ENCODE measurements around the gene NTRK2. TPM values are rescaled to one million over a fixed set of nuclear protein-coding genes. Genes with fewer than 3 reads are reported as not detected.

NTRK2 gene
- total RNA-seq, 1 experiment from 2014 or later = not detected

DNA sequence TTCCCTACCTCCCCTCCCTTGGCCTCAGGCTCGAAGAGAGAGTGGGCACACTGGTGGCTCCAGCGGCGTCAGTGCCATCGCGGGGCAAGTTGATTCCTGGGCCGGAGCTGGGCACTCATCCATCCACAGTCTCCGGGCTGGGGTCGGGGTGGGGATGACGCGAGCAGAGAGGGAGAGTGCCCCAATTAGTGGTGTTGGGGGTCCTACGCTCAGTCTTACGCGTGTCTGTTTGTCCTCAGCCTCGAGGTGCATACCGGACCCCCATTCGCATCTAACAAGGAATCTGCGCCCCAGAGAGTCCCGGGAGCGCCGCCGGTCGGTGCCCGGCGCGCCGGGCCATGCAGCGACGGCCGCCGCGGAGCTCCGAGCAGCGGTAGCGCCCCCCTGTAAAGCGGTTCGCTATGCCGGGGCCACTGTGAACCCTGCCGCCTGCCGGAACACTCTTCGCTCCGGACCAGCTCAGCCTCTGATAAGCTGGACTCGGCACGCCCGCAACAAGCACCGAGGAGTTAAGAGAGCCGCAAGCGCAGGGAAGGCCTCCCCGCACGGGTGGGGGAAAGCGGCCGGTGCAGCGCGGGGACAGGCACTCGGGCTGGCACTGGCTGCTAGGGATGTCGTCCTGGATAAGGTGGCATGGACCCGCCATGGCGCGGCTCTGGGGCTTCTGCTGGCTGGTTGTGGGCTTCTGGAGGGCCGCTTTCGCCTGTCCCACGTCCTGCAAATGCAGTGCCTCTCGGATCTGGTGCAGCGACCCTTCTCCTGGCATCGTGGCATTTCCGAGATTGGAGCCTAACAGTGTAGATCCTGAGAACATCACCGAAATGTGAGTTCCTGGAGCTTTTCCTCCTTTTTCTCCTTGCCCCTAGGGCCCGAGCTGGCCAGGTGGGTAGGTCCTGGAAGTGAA lies 861 bp downstream of the NTRK2 start:
- DNase-seq = no peak
- H3K36me3 ChIP-seq = no peaks in the 10 kb centered on the region
- peaks cover 4% of the 10 kb centered on the region; the same call in 1 of the 2 replicates for H3K27me3 ChIP-seq
- H3K9me3 ChIP-seq (replicated peaks) = no peaks in the 10 kb centered on the region
- H3K4me1 ChIP-seq = no peaks in the 10 kb centered on the region
- H3K27ac ChIP-seq = no peak overlapping the region
- H3K4me3 ChIP-seq = no peak overlapping the region

- Histone ChIP-seq H3K27me3 (peaks cover 4% of the 10 kb centered on the region; the same call in 1 of the 2 replicates), H3K4me1 (no peaks in the 10 kb centered on the region), H3K27ac (no peak overlapping the region), H3K36me3 (no peaks in the 10 kb centered on the region), H3K9me3 (replicated peaks) (no peaks in the 10 kb centered on the region), H3K4me3 (no peak overlapping the region)
- no peak for DNase-seq
Observed at GRCh38 chr9:84671586-84672521, 2.3 kb downstream of the NTRK2 start.

- peaks cover 9% of the 10 kb centered on the region for H3K27me3 ChIP-seq
Observed at GRCh38 chr9:84673806-84674205, 4.3 kb downstream of the NTRK2 start.

DNA sequence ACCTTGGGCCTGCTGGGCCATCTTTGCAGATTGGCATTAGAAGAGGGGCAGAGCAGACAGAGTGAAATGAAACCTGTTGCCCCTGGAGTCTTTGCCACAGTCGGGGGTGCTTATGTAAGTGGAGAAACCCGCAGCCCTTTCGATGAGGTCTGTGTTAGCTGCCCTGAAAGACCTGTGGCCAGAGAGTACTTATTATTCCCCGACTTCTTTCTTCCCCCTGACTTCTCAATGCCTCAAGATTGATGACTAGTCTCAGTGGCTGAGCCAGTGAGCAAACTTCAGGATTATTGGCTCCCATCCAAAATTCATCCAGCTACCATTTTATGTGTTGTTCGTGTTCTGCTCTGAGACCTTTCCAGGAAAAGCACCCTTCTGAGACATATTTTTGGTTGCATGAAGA lies 7.6 kb downstream of the NTRK2 start:
- H3K36me3 ChIP-seq = no peaks in the 10 kb centered on the region
- peaks cover 9% of the 10 kb centered on the region for H3K27me3 ChIP-seq
- H3K27ac ChIP-seq = no peak overlapping the region
- no peak for DNase-seq
- H3K9me3 ChIP-seq (replicated peaks) = 0 out of 2 replicates have a peak, but pooled peaks cover 3% of the 10 kb centered on the region
- no peaks in the 10 kb centered on the region for H3K4me1 ChIP-seq
- H3K4me3 ChIP-seq = no peak overlapping the region

More at GRCh38 chr9:84673806-84674205, 4.3 kb downstream of the NTRK2 start:
- H3K4me1 ChIP-seq = no peaks in the 10 kb centered on the region
- DNase-seq = no peak
- 0 out of 2 replicates have a peak, but pooled peaks cover 3% of the 10 kb centered on the region for H3K9me3 ChIP-seq (replicated peaks)
- no peak overlapping the region for H3K27ac ChIP-seq
- H3K36me3 ChIP-seq = no peaks in the 10 kb centered on the region
- no peak overlapping the region for H3K4me3 ChIP-seq

DNA sequence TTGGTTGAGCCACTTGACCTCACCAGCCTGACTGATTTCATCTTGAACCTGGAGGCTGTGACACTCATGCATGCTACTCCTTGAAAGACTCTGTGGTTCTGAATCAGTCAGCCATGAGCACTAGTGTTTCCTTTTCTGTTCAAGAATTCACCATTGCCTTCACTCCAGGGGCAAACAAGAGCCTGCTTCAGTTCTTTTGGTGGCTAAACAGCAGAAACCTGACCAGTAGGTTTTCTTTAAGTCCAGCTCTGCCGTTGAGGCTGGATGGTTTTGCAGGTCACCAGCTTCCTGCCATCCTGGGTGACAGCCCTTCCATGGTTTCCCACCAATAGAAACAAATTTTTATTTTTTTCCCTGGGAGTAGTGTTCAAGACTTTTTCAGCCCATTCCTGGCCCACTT lies 10.0 kb downstream of the NTRK2 start:
- Histone ChIP-seq H3K36me3 (no peaks in the 10 kb centered on the region), H3K4me1 (no peaks in the 10 kb centered on the region), H3K27me3 (peaks cover 6% of the 10 kb centered on the region), H3K9me3 (replicated peaks) (0 out of 2 replicates have a peak, but pooled peaks cover 3% of the 10 kb centered on the region), H3K27ac (no peak overlapping the region), H3K4me3 (no peak overlapping the region)
- no peak for DNase-seq

DNA sequence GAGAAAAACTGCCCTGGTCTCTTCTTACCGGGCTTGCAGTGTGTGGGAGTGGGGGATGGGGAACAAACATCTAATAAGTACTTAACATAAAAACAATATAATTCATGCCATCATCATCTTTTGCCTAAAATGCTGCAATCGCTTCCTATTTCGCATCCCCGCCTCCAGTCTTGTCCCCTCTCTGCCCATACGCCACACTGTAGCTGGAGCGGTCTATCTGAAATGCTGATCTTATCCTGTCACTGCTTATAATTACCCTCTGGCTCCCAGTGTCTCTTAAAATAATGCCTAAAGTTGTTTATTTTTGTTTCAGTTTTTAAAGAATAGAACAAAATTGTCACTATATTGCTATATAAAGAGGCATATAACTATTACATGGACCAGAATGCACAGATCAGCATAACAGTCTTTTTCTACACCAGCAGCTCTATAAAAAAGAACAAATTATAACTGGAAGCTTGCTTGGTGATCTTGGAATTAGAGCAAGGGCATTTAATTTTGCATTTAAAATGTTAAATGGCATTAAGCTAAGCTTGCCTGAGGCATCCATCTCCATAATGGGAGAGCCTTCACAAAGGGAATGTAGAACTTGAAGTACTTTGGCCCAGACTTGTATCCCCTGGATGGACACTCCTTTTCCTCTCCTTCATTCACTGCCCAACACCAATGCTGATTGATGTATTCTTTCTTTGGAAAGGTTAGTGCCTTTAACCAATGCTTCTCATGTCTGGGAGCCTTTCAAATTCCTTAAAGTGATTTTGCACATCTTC lies 12.2 kb downstream of the NTRK2 start:
- H3K9me3 ChIP-seq (replicated peaks) = 0 out of 2 replicates have a peak, but pooled peaks cover 3% of the 10 kb centered on the region
- H3K27ac ChIP-seq = no peak overlapping the region
- no peaks in the 10 kb centered on the region for H3K36me3 ChIP-seq
- H3K4me1 ChIP-seq = no peaks in the 10 kb centered on the region
- peaks cover 10% of the 10 kb centered on the region for H3K27me3 ChIP-seq
- no peak for DNase-seq
- no peak overlapping the region for H3K4me3 ChIP-seq

GRCh38 chr9:84686068-84686467 lies 16.5 kb downstream of the NTRK2 start:
- Histone ChIP-seq H3K36me3 (no peaks in the 10 kb centered on the region), H3K27ac (no peak overlapping the region), H3K4me3 (no peak overlapping the region), H3K4me1 (no peaks in the 10 kb centered on the region), H3K9me3 (replicated peaks) (0 out of 2 replicates have a peak, but pooled peaks cover 3% of the 10 kb centered on the region), H3K27me3 (peaks cover 13% of the 10 kb centered on the region; the same call in 1 of the 2 replicates)
- no peak for DNase-seq

DNA sequence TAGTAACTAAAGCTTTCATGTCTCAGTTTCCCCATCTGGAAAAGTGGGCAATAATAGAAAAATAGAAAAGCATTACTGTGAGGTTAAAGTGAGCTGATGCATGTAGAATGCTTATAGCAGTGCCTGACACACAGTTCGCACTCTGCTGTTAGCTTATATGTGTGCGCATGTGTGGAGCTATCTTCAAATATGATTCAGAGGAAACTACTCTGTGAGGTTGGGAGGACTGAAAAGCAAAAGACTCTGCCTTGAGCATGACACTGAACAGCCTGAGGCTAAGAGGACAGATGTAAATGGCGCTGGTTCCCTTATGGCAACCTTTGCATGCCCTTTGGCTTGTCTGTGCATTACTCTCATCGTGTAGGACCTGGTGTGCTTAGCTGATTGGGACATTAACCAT lies 19.4 kb downstream of the NTRK2 start:
- Histone ChIP-seq H3K27ac (no peak overlapping the region), H3K36me3 (no peaks in the 10 kb centered on the region), H3K4me1 (no peaks in the 10 kb centered on the region), H3K4me3 (no peak overlapping the region), H3K27me3 (peaks cover 13% of the 10 kb centered on the region; the same call in 1 of the 2 replicates), H3K9me3 (replicated peaks) (0 out of 2 replicates have a peak, but pooled peaks cover 3% of the 10 kb centered on the region)
- DNase-seq = no peak

GRCh38 chr9:84691634-84692033 lies 22.1 kb downstream of the NTRK2 start:
- Histone ChIP-seq H3K27ac (no peak overlapping the region), H3K36me3 (no peaks in the 10 kb centered on the region), H3K4me1 (no peaks in the 10 kb centered on the region), H3K27me3 (peaks cover 10% of the 10 kb centered on the region; the same call in 1 of the 2 replicates), H3K4me3 (no peak overlapping the region), H3K9me3 (replicated peaks) (0 out of 2 replicates have a peak, but pooled peaks cover 3% of the 10 kb centered on the region)
- DNase-seq = no peak

GRCh38 chr9:84694248-84694647 lies 24.7 kb downstream of the NTRK2 start:
- DNase-seq = no peak
- H3K4me1 ChIP-seq = no peaks in the 10 kb centered on the region
- H3K27me3 ChIP-seq = 0 out of 2 replicates have a peak, but pooled peaks cover 3% of the 10 kb centered on the region
- no peak overlapping the region for H3K27ac ChIP-seq
- no peaks in the 10 kb centered on the region for H3K36me3 ChIP-seq
- H3K4me3 ChIP-seq = no peak overlapping the region
- 0 out of 2 replicates have a peak, but pooled peaks cover under 1% of the 10 kb centered on the region for H3K9me3 ChIP-seq (replicated peaks)

DNA sequence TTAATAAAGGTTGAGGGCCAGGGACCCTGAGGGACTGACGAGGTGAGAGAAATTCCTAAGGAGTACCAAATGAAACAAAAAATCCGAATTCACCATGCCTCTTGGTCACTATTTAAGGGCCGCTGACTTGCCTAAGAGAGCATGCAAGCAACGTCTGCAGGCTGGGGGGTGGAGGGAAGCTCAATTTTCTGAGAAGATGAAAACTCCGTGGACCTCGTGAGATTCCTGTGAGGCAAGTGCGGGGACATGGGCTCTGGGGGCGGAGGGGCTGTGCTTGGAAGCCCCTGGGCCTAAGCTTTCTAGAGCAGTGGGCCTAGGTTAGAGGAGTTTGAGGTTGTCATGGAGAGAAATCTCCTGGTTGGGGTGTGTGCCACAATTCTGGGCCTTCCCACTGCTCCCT lies 27.5 kb downstream of the NTRK2 start:
- Histone ChIP-seq H3K27me3 (peaks cover 3% of the 10 kb centered on the region; the same call in 1 of the 2 replicates), H3K36me3 (no peaks in the 10 kb centered on the region), H3K27ac (no peak overlapping the region), H3K9me3 (replicated peaks) (no peaks in the 10 kb centered on the region), H3K4me3 (no peak overlapping the region), H3K4me1 (no peaks in the 10 kb centered on the region)
- DNase-seq = no peak

DNA sequence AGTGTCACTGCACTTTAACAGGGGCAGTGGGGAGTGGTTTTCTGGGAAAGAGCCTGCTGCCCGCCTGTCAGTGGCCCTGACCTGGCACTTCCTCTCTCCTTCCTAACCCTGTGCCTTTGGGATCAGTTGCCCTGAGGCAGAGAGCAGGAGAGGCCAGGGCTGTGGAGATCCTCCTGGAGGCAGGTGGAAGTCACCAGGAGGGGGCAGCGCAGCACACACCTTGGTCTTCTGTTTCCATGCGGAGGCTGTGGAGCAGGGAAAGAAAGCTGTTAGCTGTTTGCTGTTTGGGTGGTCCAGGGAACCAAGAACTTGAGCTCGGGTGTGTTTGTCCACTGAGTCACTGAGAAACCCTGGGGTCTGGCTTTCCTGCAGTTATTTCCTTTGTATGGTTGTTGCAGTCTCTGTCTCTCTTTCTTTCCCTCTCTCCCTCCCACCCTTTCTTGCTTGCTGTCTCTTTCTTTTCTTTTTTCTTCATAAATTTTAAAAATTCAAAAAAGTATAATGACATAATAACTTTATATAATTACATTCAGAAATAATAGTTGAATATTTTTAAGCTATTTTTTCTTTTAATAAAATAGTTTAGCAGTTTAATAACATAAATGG lies 28.1 kb downstream of the NTRK2 start:
- DNase-seq = peak; percentile 57 to 72
- H3K9me3 ChIP-seq (replicated peaks) = no peaks in the 10 kb centered on the region
- H3K27me3 ChIP-seq = peaks cover 7% of the 10 kb centered on the region; the same call in 1 of the 2 replicates
- H3K4me3 ChIP-seq = no peak overlapping the region
- no peaks in the 10 kb centered on the region for H3K4me1 ChIP-seq
- H3K27ac ChIP-seq = no peak overlapping the region
- no peaks in the 10 kb centered on the region for H3K36me3 ChIP-seq

- DNase-seq = no peak
- peaks cover 11% of the 10 kb centered on the region; the same call in 1 of the 2 replicates for H3K27me3 ChIP-seq
- no peak overlapping the region for H3K27ac ChIP-seq
- H3K4me1 ChIP-seq = no peaks in the 10 kb centered on the region
- H3K4me3 ChIP-seq = no peak overlapping the region
- H3K36me3 ChIP-seq = no peaks in the 10 kb centered on the region
- H3K9me3 ChIP-seq (replicated peaks) = no peaks in the 10 kb centered on the region
Observed at GRCh38 chr9:84698323-84698722, 28.8 kb downstream of the NTRK2 start.

Data from SJCRH30 (cell line).